Panc1 (cell line): ENCODE data around the gene CCDC57. TPM values are rescaled to one million over a fixed set of nuclear protein-coding genes. Genes with fewer than 3 reads are reported as not detected.

Experiments used
- ATAC-seq: fragments of 200-7000 bp; cut with Tn5 transposase; 2 replicates; pipeline ENCODE4 v1.9.1; 2020; ENCODE audit warnings: mild to moderate bottlenecking, moderate library complexity
- BruUV-seq: library from RNA; stranded (reverse); fragments of 400-500 nt; replicated peaks from 2 replicates; lab custom pipeline; 2021; lab: Mats Ljungman, UMichigan
- CTCF ChIA-PET: fragments of 300-600 bp; sonication (Branson Sonifier 250); formaldehyde crosslinking; loops from one replicate; lab custom pipeline; 2022; ENCODE audit warnings: antibody characterized with exemption; lab: Charles Lee
- POLR2A ChIA-PET: fragments of 300-600 bp; sonication (Branson Sonifier 250); formaldehyde crosslinking; loops from one replicate; lab custom pipeline; 2022; ENCODE audit warnings: antibody characterized with exemption; lab: Charles Lee
- DNase-seq: peaks from one replicate; pipeline ENCODE4 v3.0.0-alpha.2; 2010; ENCODE audit warnings: low read depth, low spot score
- H3K27ac ChIP-seq: 2 replicates; pipeline ENCODE4 v1.5.1; 2011; ENCODE audit warnings: mild to moderate bottlenecking, low read length, inconsistent platforms
- H3K27me3 ChIP-seq: fragments of 200-500 bp; sonication (Bioruptor generic); 2 replicates; pipeline ENCODE4 v1.6.0; 2014; ENCODE audit warnings: low read length, inconsistent platforms; ENCODE audit not compliant: control insufficient read depth, insufficient read depth
- H3K36me3 ChIP-seq: fragments of 200-500 bp; sonication (Bioruptor generic); 2 replicates; pipeline ENCODE4 v1.5.1; 2014; ENCODE audit warnings: inconsistent platforms, mild to moderate bottlenecking, low read length, moderate library complexity; ENCODE audit not compliant: control insufficient read depth, insufficient read depth
- H3K4me1 ChIP-seq: 2 replicates; pipeline ENCODE4 v1.5.1; 2011; ENCODE audit warnings: inconsistent platforms, mild to moderate bottlenecking, low read length, moderate library complexity; ENCODE audit not compliant: control insufficient read depth, insufficient read depth
- H3K4me3 ChIP-seq, 2 experiments: 2 replicates each; pipeline ENCODE4 v1.5.1; 2011 to 2012; ENCODE audit warnings: low read depth in 2 of 2, low read length in 2 of 2, mild to moderate bottlenecking in 2 of 2, inconsistent platforms in 1 of 2, moderate library complexity in 1 of 2
- H3K9me3 ChIP-seq: fragments of 200-500 bp; sonication (Bioruptor generic); 2 replicates; pipeline ENCODE4 v1.5.1; 2014; ENCODE audit warnings: low read depth, mild to moderate bottlenecking, inconsistent platforms, low read length, moderate library complexity; ENCODE audit not compliant: control insufficient read depth, insufficient read depth
- POLR2AphosphoS5 ChIP-seq: IDR thresholded peaks from 2 replicates; pipeline ENCODE4 v1.6.1; 2012; ENCODE audit warnings: mild to moderate bottlenecking, low read depth, low read length, moderate library complexity
- REST ChIP-seq, 2 experiments: IDR thresholded peaks; 2 replicates each; pipeline ENCODE4 v1.6.1; 2011 to 2012; ENCODE audit warnings: low read depth in 2 of 2, control low read depth in 1 of 2, low read length in 1 of 2, mild to moderate bottlenecking in 1 of 2, moderate library complexity in 1 of 2; ENCODE audit not compliant: insufficient read depth in 1 of 2
- SIN3A ChIP-seq: IDR thresholded peaks from 2 replicates; pipeline ENCODE4 v1.6.1; 2012; ENCODE audit warnings: low read depth, mild to moderate bottlenecking, low read length, moderate library complexity, borderline replicate concordance; ENCODE audit not compliant: insufficient read depth
- TCF7L2 ChIP-seq: IDR thresholded peaks from 2 replicates; pipeline ENCODE4 v1.6.1; 2011; ENCODE audit warnings: mild to moderate bottlenecking, low read depth, low read length, inconsistent platforms
- in situ Hi-C: cut with HindIII; loops from 2 replicates; pipeline ENCODE4 v1.10.0; 2016; ENCODE audit warnings: low sequenced_read_pairs, low pct_unique_long_range_greater_than_20kb
- intact Hi-C: fragments of 100-400 bp; cut with micrococcal nuclease; formaldehyde crosslinking; loops from one replicate; pipeline ENCODE4 v1.10.0; 2022; ENCODE audit not compliant: unreplicated experiment
- total RNA-seq: library from RNA; stranded (reverse); gene quantifications from one replicate; pipeline ENCODE4 v1.2.1, GENCODE V29; 2021; ENCODE audit not compliant: unreplicated experiment
- TF ChIP-seq, protein P1 (sequence below): fragments of 450-650 bp; IDR thresholded peaks from 2 replicates; pipeline ENCODE4 v1.5.1; 2017; ENCODE audit warnings: mild to moderate bottlenecking

CCDC57 gene
- total RNA-seq, 1 experiment from 2014 or later: 63.6 TPM

GRCh38 chr17:82223517-82223916 lies 10.9 kb upstream of the CCDC57 start:
- H3K4me1 ChIP-seq: peaks cover 8% of the 10 kb centered on the region
- CTCF ChIA-PET: no interaction called here
- no TSS peak for BruUV-seq
- intact Hi-C loops: no loop called here
- H3K27ac ChIP-seq: no peak overlapping the region
- no peak for ATAC-seq
- in situ Hi-C loops: no loop called here
- H3K36me3 ChIP-seq: peaks cover 2% of the 10 kb centered on the region; the same call in 1 of the 2 replicates
- no peak for DNase-seq
- no peaks in the 10 kb centered on the region for H3K27me3 ChIP-seq
- no peaks in the 10 kb centered on the region for H3K9me3 ChIP-seq
- TF ChIP-seq SIN3A: no peak
- no peak for TF ChIP-seq POLR2AphosphoS5
- TF ChIP-seq REST (IDR thresholded peaks at IDR 0.05; ENCODE audit: insufficient read depth in 1 of 2, low read depth in 2 of 2, low read length in 1 of 2): no peak
- TF ChIP-seq, protein P1, sequence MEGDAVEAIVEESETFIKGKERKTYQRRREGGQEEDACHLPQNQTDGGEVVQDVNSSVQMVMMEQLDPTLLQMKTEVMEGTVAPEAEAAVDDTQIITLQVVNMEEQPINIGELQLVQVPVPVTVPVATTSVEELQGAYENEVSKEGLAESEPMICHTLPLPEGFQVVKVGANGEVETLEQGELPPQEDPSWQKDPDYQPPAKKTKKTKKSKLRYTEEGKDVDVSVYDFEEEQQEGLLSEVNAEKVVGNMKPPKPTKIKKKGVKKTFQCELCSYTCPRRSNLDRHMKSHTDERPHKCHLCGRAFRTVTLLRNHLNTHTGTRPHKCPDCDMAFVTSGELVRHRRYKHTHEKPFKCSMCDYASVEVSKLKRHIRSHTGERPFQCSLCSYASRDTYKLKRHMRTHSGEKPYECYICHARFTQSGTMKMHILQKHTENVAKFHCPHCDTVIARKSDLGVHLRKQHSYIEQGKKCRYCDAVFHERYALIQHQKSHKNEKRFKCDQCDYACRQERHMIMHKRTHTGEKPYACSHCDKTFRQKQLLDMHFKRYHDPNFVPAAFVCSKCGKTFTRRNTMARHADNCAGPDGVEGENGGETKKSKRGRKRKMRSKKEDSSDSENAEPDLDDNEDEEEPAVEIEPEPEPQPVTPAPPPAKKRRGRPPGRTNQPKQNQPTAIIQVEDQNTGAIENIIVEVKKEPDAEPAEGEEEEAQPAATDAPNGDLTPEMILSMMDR: no peak
- no peak for TF ChIP-seq TCF7L2
- no peak overlapping the region for H3K4me3 ChIP-seq
- POLR2A ChIA-PET: no interaction called here

DNA sequence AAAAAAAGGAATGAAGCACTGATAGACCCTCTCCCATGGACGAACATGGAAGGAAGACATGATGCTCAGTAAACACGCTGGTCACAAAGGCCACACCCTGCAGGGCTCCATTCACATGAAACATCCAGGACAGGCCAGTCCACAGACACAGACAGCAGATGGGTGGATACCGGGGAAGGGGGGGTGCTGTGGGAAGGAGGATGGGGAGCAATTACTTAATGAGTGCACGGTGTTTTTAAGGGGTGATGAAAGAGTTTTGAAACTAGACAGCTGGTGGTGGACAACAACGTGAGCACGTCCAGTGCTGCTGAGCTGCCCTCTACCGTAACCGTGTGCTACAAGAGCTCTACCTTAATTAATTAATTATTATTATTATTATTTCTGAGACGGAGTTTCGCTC lies 10.2 kb upstream of the CCDC57 start:
- Histone ChIP-seq H3K9me3 (no peaks in the 10 kb centered on the region), H3K4me3 (no peak overlapping the region), H3K36me3 (no peaks in the 10 kb centered on the region), H3K4me1 (peaks cover 5% of the 10 kb centered on the region), H3K27ac (no peak overlapping the region), H3K27me3 (no peaks in the 10 kb centered on the region)
- ATAC-seq: no peak
- DNase-seq: no peak
- in situ Hi-C loops: no loop called here
- CTCF ChIA-PET: no interaction called here
- POLR2A ChIA-PET: no interaction called here
- no TSS peak for BruUV-seq
- TF ChIP-seq, protein P1: no peak
- no peak for TF ChIP-seq REST (IDR thresholded peaks at IDR 0.05; ENCODE audit: insufficient read depth in 1 of 2, low read depth in 2 of 2, low read length in 1 of 2)
- TF ChIP-seq POLR2AphosphoS5: no peak
- TF ChIP-seq TCF7L2: no peak
- no peak for TF ChIP-seq SIN3A
- intact Hi-C loops: no loop called here
